ENCODE measurements around the gene CDON.
A peak's percentile ranks its signal among the peaks of the same experiment; 100 is the strongest.

The CDON gene, protein sequence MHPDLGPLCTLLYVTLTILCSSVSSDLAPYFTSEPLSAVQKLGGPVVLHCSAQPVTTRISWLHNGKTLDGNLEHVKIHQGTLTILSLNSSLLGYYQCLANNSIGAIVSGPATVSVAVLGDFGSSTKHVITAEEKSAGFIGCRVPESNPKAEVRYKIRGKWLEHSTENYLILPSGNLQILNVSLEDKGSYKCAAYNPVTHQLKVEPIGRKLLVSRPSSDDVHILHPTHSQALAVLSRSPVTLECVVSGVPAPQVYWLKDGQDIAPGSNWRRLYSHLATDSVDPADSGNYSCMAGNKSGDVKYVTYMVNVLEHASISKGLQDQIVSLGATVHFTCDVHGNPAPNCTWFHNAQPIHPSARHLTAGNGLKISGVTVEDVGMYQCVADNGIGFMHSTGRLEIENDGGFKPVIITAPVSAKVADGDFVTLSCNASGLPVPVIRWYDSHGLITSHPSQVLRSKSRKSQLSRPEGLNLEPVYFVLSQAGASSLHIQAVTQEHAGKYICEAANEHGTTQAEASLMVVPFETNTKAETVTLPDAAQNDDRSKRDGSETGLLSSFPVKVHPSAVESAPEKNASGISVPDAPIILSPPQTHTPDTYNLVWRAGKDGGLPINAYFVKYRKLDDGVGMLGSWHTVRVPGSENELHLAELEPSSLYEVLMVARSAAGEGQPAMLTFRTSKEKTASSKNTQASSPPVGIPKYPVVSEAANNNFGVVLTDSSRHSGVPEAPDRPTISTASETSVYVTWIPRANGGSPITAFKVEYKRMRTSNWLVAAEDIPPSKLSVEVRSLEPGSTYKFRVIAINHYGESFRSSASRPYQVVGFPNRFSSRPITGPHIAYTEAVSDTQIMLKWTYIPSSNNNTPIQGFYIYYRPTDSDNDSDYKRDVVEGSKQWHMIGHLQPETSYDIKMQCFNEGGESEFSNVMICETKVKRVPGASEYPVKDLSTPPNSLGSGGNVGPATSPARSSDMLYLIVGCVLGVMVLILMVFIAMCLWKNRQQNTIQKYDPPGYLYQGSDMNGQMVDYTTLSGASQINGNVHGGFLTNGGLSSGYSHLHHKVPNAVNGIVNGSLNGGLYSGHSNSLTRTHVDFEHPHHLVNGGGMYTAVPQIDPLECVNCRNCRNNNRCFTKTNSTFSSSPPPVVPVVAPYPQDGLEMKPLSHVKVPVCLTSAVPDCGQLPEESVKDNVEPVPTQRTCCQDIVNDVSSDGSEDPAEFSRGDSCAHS (N-terminal part only)

DNA sequence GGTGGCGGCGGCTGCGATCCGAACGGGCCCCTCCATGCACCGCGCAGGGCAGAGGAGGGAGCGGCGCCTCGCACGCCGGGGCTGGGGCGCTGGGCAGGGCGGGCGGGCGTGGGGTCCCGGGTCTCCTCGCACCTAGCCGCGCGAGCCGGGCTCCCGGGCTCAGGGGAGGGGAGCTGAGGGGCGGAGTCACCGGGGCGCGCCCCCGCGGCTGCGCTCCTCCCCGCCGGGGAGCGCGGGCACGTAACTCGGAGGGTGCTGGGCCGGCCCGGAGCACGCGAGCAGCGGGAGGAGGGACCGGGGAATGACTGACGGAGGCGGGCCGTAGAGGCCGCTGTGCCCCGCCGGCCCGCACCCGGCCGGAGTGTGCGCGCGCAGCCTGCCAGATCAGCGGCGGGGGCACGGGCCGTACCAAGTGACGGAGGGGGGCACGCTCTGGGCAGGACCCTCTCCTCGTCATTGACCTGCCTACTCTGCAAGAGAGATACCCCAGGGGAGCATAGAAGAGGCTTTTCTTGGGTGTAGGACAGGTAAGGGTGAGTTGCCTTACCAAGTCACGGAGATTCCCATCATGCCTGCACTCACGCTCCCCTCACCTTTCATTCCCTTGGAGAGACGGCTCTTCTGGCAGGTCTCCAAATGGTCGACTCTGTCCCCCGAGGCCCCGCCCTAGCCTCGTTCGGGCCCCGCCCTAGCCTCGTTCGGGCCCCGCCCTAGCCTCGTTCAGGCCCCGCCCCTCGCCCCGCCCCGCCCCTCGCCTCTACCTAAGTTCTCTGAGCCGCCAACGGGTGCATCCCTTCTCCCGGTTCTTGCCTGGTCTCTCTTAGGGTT lies at the start of gene CDON:
Gene CDON (minus strand): TSS at position 188 of the 828 bp plus-strand sequence. CDS start 39,390 bp downstream, outside the sequence.
- intact Hi-C loops (cut with DNase I), result loop anchor here (5.0 kb wide), 1 partner anchor 204 kb away; the partner anchor contains the start of genes FOXRED1 and SRPRA
- DNase-seq, result peak; percentile 60 to 95 (median 88)

DNA sequence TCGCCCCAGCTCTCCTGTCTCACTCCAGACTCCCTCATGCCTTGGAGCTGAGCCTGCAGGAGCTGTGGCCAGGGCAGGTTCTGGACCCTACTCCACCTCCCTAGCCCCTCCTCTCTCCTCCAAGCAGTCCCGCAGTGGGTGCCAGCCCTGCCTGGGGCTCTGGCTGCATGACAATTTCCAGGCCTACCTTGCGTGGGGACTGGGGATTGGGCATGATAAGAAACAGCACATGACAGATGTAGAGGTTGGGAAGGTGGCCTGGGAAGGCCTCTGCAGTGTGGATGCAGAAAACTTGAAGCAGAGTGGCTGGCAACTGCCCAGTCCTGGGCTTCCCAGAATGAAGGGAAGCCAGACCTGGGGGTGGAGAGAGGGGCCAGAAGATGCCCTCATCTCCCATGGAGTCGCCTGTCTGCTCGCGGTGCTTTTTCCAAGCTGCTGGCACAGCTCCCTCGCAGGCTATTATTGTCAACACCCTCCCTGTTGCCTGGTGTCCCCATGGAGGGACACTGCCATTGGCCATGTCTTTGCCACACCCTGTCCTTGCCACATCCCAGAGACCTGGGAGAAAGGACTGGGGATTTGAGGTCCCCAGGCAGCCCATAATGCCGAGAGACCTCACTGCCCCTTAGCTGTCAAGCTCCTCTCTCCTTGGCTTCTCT lies 48.9 kb upstream of the CDON start:
- intact Hi-C loops (cut with DNase I), result no loop called here
- DNase-seq, result no peak

DNA sequence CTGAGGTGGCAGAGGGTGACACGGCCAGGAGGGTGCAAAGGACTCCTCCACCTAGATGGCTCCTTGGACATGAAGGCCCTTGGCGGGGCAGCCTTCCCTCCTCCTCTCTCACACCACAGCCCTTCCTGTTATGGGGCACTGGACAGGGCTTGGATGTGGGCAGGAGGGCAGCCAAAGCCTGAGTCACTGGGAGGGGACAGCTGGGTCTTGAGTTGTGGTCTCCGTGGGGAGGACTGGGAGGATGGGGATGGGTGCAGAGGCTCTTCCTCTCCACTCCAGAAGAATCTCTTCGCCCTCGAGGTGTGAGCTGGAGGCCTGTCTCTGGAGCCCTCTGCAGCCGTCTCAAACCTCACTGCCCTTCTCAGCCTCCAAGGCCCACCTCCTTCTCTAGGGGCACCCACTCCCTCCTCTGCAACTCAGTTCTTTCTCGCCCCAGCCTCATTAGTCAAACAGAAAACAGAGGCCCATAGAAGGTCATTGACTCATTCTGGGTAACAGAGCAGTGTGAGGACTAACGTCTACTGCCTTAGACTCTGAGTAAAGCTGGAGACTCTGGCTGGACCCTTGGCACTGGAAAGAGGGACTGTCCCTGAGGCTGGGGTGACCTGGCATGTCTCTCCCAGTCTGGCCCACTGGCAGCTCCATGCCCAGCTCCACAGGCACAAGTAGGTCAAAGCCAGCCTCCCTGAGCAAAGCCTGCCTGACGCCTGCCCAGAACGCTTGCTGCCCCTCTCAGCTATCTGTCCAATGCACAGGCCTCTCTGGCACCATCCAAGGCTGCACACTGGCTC lies 47.5 kb upstream of the CDON start:
- DNase-seq, result peak in 26 of 42 donors; percentile 9 to 82 (median 38)
- intact Hi-C loops (cut with DNase I), result no loop called here

DNA sequence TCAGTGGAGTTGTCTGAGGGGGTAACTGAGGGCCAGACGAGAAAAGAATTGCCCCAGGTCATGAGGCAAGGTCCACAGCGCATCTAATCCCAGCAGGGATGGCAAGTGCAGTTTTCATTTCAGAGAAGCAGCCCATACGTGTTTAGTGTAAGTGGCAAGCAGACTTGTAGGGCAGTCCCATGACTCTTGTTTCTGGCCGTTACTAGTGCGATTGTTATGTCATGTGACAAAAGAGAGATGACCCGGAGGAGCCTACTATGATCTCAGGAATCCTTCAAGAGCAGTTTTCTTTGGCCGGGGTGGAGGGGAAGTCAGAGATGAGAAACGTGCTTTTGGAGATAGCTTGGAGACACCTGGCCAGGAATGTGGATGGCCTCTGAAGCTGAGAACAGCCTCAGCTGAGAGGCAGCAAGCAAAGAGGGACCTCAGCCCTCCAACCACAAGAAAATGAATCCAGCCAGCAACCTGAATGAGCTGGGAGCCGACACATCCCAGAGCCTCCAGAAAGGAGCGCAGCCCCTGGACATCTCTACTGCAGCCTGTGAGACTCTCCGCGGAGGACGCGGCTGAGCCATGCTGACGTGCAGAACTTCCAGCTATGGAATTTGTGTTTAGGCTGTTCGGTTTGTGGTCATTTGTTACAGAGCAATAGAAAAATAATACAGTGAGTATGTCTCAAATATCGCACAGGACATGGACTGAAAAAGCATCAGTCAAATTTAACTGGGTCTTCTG lies 44.1 kb upstream of the CDON start:
- no peak for DNase-seq
- intact Hi-C loops (cut with DNase I), result no loop called here

DNA sequence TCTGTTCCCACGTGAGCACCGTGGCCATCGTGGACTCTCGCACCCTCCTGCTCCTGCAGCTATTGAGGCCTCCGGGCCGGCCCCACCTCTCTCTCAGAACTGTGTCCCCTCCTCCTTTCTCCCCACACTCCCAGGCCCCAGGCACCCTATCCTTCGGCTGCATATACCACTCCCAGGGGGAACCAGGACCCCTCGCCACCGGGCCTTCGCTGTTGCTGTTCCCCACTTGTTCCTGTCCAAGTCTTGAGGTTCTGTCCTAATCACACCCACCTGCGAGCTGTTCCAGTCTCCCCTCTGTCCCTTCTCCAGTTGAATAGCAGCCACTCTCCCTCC lies 43.0 kb upstream of the CDON start:
- DNase-seq, result no peak
- intact Hi-C loops (cut with DNase I), result no loop called here

DNA sequence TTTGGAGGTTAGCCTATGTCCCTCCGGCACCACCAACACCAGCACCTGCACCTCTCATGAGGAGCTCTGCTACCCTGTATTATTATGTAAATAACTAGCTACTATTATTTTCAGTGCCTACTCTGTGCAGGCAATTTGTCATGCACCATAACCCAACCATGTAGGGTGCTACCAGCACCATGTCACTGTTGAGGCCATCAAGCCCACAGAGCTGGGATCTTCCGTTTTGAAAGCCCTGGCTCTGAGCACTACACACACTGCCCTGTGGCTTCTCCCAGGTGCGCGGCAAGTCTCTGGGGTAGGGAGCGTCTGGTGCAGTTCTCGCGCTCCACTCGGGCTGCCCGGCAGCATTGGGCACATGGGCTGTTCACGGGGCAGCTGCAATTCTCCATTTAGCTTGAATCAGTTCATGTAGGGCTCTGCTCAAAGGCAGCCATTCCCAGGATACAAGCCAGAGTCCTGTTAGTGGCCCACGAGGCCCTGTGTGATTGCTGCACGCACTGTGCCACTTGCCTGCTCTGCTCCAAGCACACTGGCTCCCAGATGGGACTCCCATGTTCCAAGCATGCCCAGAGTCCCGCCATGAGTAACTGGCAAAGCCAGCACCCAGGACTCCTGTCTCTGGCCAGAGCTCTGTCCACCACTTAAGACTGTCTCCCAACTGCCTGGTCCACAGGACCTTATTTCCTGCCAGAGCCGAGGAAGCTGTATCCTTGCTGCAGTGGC lies 42.5 kb upstream of the CDON start:
- no peak for DNase-seq
- intact Hi-C loops (cut with DNase I), result no loop called here

DNA sequence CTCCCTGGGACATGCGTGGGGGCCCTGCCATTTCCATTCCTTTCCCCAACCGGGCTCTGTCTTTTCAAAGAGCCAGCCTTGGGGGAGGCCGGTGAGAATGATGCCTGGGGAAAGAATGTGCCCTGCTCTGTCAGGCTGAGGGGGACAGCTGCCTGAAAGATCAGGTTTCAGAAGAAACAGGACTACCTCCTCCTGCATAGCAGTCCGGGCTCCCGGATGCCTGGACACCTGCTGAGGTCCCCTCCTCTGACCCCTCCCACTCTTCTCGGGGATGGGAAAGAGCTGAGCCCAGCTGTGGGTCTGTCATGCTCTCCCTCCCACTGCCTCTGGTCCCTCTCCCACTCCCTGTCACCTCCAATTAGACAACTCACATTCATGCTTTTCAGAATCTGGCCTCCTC lies 41.8 kb upstream of the CDON start:
- intact Hi-C loops (cut with DNase I), result no loop called here
- no peak for DNase-seq

DNA sequence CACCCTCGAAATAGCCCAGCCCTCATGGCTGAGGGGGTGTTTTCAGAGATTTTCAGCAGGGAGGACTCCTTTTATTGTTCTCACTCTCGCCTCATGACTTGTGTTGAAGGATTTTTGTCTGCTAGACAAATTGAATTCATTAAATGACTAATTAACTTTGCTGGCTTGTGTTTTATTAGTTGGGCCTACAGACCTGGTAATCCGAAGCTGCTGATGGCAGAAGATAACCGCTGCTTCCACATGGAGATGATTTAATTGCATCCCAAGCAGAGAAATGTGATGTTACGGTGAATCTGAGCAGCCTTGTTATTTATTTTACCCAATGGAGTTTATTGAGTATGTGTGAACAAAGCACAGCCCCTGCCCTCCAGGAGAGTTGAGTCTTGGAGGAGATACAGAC lies 40.5 kb upstream of the CDON start:
- no peak for DNase-seq
- intact Hi-C loops (cut with DNase I), result no loop called here

DNA sequence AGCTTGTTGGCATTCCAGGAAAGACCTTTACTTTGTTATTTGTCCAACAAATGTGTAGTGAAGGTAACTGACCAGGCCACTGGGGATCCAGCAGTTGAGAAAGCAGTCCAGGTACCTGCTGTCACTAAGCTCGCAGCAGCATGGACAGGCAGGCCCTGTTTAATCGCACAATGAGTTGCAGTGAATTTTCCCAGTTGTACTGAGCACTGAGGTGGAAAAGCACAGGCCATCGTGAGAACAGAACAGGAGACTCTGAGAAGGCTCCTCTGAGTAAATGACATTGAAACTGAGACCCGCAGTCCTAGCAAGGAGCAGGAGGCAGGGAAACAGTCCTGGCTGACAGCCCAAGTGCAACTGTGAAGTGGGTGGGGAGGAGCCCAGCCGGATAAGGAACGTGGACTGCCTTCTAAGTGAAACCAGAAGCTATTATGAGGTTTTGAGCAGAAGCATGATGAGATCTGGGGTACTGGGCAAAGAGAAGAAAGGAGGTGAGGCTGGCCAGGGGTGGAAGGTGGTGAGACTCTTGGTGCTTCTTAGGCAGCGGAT lies 39.8 kb upstream of the CDON start:
- intact Hi-C loops (cut with DNase I), result no loop called here

DNA sequence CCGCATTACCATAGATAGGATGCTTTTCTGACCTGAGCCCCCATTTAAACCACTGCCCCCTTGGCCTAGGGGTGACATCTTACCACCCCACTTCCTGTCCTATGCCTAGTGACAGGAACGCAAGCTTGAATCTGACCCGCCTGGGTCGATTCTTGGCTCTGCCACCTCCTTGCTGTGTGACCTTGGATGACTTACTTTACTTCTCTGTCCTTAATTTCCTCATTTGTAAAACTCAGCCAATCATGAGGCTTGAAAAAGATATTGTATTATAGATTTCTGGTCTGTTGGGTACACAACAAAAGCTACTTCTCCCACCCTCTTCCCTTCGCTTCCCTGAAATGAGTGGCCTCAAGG lies 39.2 kb upstream of the CDON start:
- DNase-seq, result no peak
- intact Hi-C loops (cut with DNase I), result no loop called here

More for the DNA sequence above, 39.8 kb upstream of the CDON start:
- DNase-seq, result peak in 5 of 42 donors; percentile 16 to 47 (median 30)

DNA sequence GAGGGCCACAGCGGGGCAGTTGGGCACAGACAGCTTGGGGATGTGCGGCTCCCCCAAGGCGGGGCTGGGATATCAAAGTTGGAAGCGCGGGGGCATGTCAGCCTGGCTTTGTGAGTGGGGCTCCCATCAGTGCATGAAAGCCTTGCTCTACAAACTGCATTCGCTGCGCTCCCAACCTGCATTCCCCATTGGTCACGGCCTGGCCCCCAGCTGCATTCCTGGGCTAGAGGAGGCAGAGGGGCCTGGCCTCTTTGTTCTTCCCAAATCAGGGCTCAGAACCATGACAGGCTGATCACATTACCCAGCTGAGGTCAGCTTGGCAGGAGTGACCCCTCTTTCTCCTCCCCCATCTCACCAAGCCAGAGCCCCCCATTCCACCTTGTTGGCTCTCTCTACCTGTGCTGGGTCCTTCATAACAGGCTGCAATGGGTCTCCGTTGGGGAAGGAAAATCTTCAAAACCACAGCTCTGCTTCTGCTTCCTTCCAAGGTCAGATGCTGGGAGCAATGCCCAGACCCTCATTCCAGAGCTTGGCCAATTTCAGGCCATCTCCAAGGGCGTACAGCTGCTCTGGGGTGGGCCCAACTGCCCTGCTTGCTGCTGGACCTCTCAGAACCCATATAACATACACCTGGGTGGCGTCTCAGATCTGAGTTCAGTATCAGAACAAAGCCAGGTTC lies 38.7 kb upstream of the CDON start:
- DNase-seq, result no peak
- intact Hi-C loops (cut with DNase I), result no loop called here

DNA sequence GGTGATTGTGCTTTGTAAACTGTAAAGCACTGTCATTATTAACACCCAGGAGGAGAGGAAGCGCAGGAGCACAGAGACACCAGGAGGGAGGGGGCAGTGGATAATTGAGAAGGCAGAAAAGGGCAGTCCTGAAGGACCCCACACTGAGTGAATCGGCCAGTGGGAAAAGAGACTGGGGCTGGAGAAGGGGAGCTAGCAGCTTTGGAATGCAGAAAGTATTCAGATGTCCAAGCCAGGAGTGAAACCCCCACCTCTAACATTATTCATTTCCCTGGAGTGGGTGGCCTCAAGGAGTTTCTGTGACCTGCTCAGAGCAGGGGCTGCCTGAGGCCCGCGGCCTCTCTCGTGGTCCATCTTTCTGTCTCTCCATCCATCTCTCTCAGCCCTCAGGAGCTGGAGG lies 38.0 kb upstream of the CDON start:
- DNase-seq, result no peak
- intact Hi-C loops (cut with DNase I), result no loop called here

DNA sequence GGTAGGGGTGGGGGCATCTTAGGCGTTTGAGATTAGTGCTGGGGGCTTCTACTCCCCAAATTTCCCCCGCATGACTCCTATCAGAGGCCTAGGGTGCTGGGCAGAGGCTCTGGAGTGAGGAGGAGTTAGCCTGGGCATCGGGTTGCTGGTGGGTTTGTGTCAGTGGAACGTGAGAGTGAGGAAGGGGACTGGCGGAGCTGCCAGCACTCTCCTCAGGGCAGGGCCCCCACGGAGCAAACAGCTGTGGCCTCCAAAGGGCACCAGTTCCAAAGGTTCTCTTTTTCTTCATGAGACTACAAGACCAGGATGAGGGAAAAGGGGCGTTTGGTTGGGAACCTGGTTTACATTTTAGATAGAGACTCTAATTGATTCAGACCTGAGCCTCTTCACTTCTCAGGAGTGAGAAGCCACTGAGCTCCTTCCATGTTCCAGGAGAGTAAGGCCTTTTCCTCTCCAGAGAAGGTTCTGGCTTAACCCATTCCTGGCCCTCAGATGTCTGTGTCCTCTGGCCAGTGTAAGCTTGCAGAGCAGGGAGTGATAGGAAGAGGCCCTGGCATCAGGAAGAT lies 35.6 kb upstream of the CDON start:
- intact Hi-C loops (cut with DNase I), result no loop called here
- DNase-seq, result no peak

DNA sequence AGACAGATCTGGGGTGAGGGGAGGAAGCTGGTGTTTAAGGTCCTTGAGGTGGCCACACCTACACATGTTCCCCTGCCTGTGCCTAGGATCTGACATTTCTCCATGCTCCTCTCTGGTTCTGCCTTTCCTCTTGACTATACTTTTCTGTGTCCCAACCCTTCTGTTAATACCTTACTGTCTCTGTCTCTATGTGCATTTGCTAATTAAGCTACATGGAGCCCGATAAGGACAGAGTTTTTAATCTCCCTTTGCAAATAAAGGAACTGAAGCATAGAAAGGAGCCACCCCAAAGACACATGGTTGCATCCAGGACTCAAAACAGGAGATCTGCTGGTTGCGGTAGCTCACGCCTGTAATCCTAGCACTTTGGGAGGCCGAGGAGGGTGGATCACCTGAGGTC lies 33.1 kb upstream of the CDON start:
- intact Hi-C loops (cut with DNase I), result no loop called here
- no peak for DNase-seq

DNA sequence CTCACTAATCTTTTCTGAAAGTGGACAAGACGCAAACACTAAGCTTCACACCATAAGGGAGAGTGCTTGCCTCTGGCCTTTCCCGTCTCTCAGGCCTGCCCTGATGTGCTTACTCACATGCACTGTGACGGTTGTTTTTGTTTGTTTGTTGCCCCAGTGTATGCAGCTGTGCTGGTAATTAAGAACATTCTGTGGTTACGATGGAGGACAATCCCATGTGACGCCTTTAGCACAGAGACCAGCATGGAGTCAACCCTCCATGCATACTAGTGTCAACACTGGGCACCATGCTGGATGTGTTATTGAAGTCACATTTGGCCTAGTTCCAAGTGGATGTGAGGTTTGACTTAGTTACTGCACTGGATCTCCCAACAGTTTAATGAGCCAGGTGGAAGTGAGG lies 27.8 kb upstream of the CDON start:
- no peak for DNase-seq
- intact Hi-C loops (cut with DNase I), result no loop called here
